ENCODE data around the gene ZNF385B.

DNA sequence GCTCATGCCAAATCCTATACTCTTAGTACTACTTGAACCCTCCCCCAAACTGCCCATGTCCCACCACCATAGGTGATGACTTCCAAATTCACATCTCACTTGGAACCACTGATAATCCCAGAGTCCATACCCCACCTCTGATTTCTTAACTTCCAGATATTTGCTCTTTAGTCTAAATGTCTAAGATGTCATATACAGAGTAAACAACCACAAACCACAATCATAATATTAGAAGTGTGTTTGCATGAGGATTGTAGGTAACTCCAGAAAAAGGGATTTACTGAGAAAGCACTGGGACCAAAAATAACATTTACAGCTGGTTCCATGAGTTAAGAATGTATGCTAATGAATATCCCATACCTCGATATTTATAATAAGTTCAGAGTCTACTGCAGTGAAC, 146.2 kb downstream of the ZNF385B start:
- TF ChIP-seq EZH2 (IDR thresholded peaks at IDR 0.05; ENCODE audit: borderline replicate concordance, low read depth, low read length, severe bottlenecking) = no peak
- TF ChIP-seq, protein P1, sequence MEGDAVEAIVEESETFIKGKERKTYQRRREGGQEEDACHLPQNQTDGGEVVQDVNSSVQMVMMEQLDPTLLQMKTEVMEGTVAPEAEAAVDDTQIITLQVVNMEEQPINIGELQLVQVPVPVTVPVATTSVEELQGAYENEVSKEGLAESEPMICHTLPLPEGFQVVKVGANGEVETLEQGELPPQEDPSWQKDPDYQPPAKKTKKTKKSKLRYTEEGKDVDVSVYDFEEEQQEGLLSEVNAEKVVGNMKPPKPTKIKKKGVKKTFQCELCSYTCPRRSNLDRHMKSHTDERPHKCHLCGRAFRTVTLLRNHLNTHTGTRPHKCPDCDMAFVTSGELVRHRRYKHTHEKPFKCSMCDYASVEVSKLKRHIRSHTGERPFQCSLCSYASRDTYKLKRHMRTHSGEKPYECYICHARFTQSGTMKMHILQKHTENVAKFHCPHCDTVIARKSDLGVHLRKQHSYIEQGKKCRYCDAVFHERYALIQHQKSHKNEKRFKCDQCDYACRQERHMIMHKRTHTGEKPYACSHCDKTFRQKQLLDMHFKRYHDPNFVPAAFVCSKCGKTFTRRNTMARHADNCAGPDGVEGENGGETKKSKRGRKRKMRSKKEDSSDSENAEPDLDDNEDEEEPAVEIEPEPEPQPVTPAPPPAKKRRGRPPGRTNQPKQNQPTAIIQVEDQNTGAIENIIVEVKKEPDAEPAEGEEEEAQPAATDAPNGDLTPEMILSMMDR (IDR thresholded peaks at IDR 0.05; ENCODE audit: borderline replicate concordance, extremely low read depth, low read length, poor library complexity, severe bottlenecking) = no peak

Data from DND-41 (cell line).